Measurements from ENCODE around the gene SCRT2.
"Not testable (repeated sequence)": the region's sequence is repeated elsewhere in the genome, so short reads cannot be mapped to it uniquely, and the experiment has no call there.

The SCRT2 gene

DNA sequence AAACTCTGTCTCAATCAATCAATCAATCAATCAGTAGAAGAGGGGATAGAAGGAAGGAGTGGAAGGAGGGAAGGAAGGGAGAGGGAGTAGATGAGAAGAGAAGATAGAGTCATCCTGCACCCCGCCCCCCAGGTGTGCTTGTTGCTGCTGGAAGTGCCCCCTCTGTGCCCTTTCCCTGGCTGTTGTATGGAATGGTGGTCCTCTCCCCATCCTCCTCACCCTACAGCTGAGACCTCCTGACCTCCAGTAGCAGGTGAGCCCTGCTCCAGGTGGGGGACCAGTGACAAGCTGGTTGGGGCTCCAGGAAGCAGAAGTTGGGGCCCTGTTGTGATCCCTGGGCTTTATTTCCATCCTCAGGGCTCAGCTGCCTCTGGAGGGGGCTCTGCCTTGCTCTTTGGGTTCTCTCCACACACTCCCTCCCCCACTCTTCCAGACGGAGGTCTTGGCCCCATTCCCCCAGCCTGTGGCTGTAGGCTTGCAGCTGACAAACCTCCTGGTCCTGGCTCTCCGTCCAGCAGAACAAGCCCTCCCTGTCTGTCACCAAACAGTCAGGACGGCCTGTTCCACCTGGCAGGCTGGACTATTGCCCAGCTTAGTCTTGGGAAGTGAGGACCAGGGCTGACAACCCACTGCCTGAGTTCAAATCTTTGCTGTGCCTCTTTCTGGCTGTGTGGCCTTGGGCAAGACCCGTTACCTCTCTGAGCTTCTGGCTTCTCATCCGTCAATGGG, 26.0 kb upstream of the SCRT2 start:
- DNase-seq (ENCODE audit: low read depth), result no peak

DNA sequence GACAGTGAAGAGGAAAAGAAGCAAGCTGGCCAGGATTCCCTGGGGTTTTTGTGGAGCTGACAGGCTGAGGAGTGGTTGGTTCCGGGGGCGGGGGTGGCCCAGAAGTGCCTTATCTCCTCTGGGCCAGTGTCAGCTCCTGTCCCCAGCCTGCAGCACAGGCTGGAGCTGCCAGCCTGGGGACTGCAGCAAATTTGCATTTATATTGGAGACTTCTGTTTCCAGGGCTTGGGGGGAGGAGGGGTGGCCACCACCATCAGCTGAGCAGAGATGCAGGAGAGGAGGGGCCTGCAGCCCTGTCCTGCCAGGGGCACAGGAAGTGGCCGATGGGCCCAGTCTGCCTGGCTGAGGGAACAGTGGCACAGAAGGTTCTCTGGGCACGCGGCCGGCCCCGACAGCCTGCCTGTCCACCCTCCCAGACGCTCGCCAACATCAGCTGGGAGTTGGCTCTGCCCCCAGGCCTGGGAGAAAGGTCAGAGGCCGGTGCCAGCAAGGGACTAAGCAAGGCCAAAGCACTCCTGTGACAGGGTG, 24.3 kb upstream of the SCRT2 start:
- no peak for DNase-seq (ENCODE audit: low read depth)

DNA sequence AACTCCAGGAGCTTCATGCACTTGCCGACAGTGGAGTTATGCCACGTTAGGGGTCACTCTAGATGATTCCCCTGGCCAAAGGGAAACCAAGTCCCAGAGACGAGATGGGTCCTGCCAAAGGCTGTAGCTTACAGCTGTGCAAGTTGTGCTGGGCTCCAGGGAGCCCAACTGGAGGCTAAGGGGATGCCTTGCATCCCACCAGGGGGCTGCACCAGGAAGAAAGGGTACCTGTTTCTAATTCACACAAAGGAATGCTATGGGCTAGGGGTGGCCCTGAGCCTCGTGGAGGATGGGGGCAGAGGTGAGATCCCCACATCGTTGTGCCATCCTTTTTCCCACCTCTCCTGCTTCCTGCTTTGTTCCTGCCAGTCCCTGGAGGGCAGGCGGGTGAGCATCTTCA, 23.7 kb upstream of the SCRT2 start:
- DNase-seq (ENCODE audit: low read depth), result no peak

DNA sequence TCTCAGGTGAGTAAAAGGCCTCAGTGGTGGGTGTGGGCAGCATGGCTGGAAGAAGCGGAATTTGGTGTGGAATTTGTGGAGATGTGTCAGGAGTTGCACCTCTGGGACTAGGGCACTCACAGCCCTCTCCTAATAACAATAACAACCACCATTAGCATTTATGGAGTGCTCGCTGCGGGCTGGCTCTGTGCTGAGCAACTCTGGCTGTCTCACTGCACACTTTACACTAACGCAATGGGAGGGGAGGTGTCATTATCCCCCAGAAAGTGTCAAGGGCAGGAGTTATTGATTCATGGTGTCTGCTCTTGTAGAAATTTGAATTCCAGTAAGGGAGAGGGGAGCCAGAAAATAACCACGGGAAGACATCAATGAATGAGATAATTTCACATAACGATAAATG, 22.7 kb upstream of the SCRT2 start:
- DNase-seq (ENCODE audit: low read depth), result no peak

DNA sequence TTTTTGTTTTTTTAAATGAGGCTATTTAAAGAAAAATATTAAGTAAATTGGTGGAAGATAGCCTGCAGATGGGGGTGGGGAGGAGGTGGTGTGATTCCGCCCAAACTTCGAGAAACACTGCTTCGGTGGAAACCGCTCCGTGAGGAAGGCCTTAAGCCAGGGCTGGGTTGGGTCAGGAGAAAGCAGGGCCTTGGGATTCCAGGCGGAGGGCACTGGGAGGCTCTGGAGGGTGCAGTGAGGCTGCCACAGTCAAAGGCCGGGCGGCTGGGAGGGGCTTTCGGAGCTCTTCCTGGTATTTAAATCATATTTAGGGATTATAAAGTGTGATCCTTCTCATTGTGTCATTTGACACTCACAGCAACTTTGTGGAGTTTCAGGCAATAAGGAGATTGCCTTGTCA, 22.2 kb upstream of the SCRT2 start:
- no peak for DNase-seq (ENCODE audit: low read depth)

DNA sequence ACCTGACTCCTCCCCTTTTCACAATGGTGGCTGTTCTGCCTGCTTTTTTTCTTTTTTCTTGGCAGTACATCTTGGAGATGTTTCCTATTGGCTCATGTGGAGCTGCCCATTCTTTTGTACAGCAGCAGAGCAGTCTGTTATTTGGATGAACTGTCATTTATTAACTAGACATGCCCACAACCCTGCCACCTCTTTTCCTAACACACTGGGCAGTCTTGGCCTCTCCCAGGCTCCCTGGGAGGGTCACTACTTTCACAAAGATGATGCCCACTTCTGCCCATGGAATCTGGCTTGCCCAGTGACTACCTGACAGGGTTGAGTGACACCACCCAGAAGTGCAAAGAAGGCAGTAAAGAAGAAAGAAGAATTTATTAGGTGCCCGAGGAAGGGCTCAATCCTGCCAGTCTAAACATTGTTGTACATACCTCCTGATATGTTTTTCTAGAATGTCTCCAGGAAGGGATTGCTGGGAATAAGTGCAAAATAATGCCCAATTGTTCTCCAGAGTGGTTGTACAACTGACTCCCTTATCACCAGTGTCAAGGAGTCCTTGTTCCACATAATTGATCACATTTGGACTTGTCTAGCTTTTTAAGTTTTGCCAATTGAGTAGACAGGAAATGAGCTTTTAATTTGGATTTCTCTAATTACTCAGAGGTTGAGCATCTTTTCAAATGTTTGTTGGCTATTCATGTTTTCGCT, 19.7 kb upstream of the SCRT2 start:
- no peak for DNase-seq (ENCODE audit: low read depth)

DNA sequence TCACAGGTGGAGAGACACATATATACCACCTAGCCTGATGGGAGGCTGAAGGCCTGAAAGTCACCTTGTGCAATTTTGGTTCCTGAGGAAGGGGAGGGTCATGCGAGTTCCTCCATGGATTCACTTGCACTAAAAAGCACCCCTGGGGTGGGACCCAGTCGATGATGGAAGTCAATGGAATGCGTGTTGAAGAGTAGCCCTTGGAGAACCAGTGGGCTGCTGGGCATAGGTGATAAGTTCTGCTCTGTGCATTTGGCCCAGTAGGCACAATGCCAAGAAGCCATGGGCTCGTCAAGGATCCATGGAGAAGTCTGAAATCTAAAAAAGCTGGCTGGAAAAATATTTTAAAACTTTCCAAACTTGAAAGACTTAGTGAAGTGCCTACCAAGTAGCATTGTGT, 18.9 kb upstream of the SCRT2 start:
- no peak for DNase-seq (ENCODE audit: low read depth)

DNA sequence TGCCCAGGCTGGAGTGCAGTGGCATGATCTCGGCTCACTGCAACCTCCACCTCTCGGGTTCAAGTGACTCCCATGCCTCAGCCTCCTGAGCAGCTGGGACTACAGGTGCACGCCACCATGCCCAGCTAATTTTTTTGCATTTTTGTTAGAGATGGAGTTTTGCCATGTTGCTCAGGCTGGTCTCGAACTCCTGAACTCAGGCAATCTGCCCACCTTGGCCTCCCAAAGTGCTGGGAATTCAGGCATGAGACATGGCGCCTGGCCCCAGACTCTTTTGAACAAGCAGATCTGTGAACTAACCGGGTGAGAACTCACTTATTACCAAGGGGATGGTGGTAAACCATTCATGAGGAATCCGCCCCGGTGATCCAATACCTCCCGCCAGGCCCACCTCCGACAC, 18.2 kb upstream of the SCRT2 start:
- not testable (repeated sequence) for DNase-seq (ENCODE audit: low read depth)

DNA sequence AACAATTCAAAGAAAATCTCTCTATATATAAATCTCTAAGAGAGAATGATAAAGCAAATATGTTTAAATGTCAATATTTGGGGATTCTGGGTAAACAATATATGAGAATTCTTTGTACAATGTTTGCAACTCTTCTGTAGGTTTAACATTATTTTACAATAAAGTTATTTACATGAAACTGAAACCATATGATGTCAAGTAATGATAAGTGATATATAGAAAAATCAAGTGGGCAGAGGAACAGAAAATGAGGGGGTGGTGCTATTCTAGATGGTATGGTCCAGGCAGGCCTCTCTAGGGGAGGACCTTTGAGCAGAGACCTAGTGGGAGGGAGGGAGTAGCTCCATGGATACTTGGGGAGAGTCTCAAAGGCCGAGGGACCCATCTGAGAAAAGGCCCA, 16.4 kb upstream of the SCRT2 start:
- DNase-seq (ENCODE audit: low read depth), result no peak

DNA sequence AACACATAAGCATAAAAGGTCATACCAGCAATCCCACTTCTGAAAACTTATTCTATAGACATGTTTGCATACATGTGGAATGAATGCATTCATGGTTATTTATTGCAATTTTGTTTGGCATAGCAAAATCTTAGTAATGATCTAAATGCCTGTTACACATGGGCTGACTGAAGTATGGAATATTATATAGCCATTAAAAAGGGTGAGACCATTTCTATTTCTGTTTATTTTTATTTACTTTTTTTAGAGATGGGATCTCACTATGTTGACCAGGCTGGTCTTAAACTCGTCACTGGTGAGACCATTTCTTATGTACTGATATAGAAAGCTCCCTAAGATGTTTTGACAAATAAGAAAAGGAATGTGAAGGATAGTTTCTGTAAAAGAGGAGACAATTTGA, 14.3 kb upstream of the SCRT2 start:
- DNase-seq (ENCODE audit: low read depth), result no peak

DNA sequence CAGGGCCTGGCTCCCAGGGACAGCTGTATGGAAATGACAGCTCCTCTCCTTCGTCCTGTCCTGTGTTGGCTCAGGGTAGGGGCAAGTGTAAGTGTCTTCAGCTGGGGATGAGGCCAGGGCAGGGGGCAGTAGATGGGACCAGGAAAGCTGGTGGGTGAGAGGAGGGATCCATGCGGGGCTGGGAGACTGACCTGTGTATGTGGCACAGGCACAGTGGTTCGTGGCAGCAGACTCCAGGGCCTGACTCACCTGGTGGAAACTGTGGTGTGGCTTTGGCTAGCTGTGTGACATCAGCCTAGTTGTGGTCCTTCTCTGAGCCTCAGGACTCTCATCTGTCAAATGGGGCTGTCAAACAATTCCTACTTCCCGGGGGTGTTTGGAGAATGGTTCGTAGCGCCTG, 13.7 kb upstream of the SCRT2 start:
- no peak for DNase-seq (ENCODE audit: low read depth)

DNA sequence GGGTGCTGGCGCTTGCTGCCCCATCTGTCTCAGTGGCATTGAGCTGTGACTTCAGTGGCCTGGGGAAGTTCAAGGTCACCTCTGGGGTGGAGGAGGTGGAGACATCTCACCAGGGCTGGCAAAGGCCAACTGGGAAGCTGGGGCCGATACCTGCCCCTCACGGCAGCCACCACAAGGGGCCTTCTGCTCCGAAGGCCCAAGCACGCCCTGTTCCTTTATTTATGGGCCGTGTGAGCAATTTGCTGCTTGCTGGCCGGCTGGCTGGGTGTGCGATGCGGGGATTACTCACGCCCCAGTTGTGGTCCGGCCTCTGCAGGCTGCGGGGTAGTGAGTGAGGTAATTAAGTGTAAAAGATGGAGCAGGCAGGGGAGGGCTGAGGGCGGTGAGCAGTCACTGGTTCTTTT, 13.2 kb upstream of the SCRT2 start:
- no peak for DNase-seq (ENCODE audit: low read depth)

DNA sequence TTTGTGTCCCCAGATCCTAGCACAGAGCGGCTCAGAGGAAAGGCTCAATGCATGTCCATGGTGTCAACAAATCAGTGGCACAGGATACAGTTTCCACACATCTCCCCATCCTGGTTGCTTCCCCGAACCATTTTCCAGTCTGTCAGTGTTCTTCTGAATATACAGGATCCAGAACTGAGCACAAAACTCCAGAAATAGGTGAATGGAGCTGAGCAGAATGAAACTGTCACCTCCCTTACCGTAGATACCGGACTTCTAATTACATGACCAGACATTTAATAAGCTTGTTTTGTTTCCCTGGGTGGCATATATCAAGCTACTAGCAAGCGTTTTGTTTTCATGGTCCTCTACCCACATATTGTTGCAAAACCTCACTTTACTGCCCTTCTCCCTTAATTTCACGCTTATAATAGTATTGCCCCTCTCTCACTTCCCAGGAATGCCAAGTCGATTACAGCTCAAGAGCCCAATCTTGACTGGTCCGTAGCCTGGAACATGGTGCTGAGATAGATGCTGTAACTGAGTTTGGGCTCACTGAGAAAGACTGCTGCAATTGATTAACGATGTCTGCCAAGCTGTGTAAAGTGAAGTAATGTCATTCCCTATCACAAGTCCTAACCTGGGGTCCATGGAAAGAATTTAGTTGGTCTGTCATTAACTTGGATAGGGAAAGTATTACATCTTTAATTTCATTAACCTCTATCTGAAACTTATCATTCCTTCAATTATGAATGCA, 12.0 kb upstream of the SCRT2 start:
- no peak for DNase-seq (ENCODE audit: low read depth)

DNA sequence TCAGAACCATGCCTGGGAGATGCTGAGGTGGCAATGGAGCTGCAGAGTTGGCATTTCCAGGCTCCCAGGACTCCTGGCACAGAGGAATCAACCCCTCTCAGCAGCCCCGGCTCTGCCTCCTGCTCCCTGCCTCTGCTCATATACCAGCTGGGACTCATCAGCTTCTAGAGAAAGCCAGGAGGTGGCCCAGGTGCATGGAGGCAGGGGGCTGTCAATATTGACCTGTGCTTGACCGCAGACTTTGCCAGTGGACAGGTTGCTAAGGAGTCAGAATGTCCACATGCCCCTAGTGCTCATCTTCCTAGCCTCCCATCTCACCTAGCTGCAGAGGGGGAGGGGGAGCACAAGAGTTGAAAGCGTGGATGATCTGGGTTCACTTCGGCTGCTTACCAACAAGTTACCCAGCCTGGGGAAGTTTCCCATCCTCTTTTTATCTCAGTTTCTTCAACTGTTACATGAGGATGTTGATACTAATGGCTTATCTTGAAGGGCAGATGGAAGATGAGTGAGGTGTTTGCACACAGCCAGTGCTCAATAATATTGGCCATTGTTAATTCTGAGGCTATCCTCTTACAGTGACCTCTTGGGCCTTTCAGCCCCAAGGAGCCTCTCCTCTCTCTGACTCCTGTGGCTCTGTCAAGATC, 9.2 kb upstream of the SCRT2 start:
- DNase-seq (ENCODE audit: low read depth), result no peak

DNA sequence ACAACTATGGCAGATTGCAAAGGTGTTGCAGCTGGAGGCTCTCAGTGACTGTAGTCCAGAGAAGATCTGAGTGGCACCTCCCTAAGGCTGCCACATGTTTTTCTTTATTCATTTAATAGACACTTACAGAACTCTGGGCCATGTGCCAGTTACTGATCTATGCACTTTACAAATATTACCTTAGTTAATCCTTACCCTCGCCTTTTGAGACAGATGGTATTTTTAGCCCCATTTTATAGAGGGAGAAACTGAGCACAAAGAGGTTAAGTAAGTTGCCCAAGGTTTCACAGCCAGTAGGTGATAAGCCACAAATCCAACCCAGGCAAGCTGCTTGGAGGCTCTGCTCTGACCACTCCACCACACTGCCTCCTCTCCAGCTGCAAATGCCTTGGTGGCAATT, 6.5 kb upstream of the SCRT2 start:
- DNase-seq (ENCODE audit: low read depth), result no peak

DNA sequence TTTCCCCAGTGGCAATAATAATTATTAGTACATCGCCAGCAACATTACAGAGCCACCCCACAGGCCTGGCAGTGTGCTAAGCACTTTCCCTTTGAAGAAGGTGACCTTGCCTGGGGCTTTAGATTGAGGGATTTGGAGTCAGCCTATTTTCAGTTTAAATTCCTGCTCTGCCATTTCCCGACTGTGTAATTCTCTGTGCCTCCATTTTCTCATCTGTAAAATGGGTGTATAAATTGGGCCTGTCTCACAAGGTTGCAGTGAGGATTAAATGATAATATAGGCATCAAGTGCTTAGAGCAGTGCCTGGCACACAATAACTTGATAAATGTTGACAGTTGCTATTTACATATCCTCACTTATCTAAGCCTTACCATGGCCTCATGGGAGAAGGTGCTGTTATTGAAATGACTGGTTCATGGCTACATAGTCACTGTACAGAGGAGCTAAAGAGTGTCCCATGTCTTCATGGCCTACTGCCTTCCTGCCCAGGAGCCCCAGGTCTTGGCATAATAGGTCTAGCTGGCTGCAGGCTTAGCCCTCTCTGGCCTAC, 5.1 kb upstream of the SCRT2 start:
- no peak for DNase-seq (ENCODE audit: low read depth)

DNA sequence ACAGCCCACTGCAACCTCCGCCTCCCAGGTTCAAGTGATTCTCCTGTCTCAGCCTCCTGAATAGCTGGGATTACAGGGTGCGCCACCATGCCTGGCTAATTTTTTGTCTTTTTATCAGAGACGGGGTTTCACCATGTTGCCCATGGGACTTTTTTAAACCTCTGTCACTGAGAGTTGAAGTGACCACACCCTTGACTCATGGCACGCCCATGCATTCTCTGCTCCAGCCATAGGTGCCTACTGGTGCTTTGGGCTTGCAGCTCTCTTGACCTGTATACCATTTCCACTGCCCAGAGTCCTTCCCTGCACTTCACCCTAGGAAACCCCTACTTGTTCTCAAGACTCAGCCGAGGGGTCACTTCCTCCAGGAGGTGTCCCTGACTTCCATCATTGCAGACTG, 2.4 kb upstream of the SCRT2 start:
- no peak for DNase-seq (ENCODE audit: low read depth)

DNA sequence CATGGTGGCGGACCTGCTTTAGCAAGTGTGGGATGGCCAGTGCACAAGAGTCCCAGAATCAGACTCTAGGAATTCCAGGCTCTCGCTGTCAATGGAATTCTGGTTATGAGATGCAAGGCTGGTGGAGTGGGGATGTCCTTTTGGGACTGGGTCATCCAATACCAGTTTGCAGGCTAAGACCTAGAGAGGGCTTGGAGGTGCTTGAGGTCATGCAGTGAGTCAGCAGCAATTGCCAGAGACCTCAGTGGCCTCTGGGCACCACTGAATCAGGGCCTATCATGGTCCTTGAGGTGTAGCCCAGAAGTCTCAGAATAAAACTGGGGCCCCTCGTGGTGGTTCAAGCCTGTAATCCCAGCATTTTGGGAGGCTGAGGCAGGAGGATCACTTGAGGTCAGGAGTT, 1.4 kb upstream of the SCRT2 start:
- DNase-seq (ENCODE audit: low read depth), result no peak

DNA sequence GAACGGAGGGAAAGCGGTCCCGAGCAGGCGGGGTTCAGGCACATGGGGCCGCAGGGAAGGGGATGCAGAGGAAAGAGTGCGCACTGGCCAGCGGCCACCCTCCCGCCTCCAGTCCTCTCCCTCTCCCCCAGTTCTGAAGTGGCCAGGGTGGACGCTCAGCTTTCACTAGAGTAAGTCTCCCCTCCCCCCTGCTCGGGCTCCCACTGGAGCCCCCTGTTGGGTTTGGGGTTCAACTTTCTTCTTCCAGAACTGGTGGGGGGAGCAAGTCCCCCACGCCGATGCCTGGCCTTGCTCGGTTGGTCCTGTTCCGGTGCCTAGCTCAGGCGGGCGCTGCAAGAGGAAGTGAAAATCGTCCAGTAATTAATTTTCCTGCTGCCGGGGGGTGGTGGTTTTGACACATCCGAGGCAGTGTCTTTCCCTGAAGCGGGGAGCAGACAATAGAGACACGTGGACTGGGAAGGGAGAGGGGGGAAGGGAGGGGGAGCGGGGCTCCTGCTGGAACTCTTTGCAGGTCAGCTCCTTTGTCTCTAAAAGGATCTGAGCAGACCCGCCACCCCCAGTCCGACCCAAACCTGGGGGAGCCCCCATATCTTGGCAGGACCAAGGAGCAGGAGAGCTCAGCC, 824 bp upstream of the SCRT2 start:
- DNase-seq (ENCODE audit: low read depth), result no peak

DNA sequence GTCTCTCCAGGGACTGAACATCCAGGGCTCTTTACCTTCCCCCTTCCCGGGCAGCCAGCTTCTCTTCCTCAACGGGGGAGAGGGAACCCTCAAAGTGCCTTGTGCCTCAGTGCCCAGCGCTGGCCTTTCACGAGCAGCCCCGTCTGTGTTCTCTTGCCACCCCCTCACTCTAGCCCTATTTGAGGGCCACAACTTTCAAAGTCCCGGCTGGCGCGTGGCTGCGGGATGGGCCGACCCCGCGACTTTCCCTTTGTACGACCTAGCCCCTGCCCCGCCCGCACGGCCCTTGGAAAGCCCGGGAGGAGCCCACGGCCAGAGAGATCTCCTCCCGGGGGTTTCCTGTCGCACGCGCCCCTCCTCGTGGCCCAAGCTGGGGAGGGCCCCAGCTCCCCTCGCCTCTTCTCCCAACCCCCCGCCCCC, 559 bp downstream of the SCRT2 start:
- DNase-seq (ENCODE audit: low read depth), result no peak

DNA sequence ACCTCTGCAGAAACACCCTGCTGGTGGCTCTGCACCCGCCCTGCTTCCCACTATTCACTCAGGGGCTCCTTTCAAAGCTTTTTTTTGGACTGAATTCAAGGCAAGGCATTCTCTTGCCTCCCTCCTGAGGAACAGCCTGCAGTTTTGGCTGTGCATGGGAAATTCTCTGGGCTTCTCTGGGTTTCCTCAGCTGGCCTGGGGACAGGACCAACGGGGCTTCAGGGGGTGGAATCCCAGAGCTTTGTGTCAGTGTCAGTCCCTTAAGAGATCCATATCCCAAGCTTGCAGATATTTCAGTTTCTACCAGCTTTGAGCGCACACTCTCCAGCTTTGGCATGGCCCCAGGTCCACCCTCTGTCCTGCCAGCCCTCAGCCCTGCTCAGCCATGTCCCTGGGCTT, 2.0 kb downstream of the SCRT2 start:
- DNase-seq (ENCODE audit: low read depth), result no peak

Data from stimulated activated CD8-positive, alpha-beta memory T cell treated with anti-CD3 and anti-CD28 coated beads, Interleukin-12 subunit alpha, Interleukin-12 subunit beta, amount 100 ng/mL, for 1 hour (primary cell).